PFSK-1 (cell line): ENCODE measurements around the gene CHRNG.

Experiments
- FOXP2 ChIP-seq: optimal IDR thresholded peaks from 2 replicates; pipeline ENCODE3; 2011; ENCODE audit warnings: borderline replicate concordance, control low read depth, inconsistent platforms; ENCODE audit not compliant: insufficient read depth; ENCODE audit errors: extremely low read length, extremely low read depth
- POLR2AphosphoS5 ChIP-seq: IDR thresholded peaks from 2 replicates; pipeline ENCODE4 v1.6.1; 2012; ENCODE audit warnings: low read depth, mild to moderate bottlenecking, control low read depth, low read length, moderate library complexity
- REST ChIP-seq, 2 experiments: IDR thresholded peaks; 2 replicates each; pipeline versions ENCODE4 v1.6.1 to v1.8.0; 2011 to 2012; ENCODE audit warnings: low read depth in 2 of 2, low read length in 2 of 2, control low read depth in 1 of 2, inconsistent platforms in 1 of 2, mild to moderate bottlenecking in 1 of 2, moderate library complexity in 1 of 2; ENCODE audit not compliant: insufficient read depth in 1 of 2
- SIN3A ChIP-seq: IDR thresholded peaks from 2 replicates; pipeline ENCODE4 v1.6.1; 2012; ENCODE audit warnings: mild to moderate bottlenecking, low read length, moderate library complexity, borderline replicate concordance; ENCODE audit not compliant: insufficient read depth
- TAF1 ChIP-seq: IDR thresholded peaks from 2 replicates; pipeline ENCODE4 v1.6.1; 2012; ENCODE audit warnings: low read length, control low read depth, borderline replicate concordance; ENCODE audit not compliant: insufficient read depth

The CHRNG gene

GRCh38 chr2:232501794-232502390 lies 37.6 kb upstream of the CHRNG start:
- TF ChIP-seq FOXP2 (no peak), SIN3A (no peak), REST (IDR thresholded peaks at IDR 0.05; ENCODE audit: insufficient read depth in 1 of 2, low read depth in 2 of 2, low read length in 2 of 2) (no peak), TAF1 (no peak), POLR2AphosphoS5 (no peak)

GRCh38 chr2:232502511-232502910 lies 37.0 kb upstream of the CHRNG start:
- no peak for TF ChIP-seq FOXP2
- no peak for TF ChIP-seq TAF1
- no peak for TF ChIP-seq REST (IDR thresholded peaks at IDR 0.05; ENCODE audit: insufficient read depth in 1 of 2, low read depth in 2 of 2, low read length in 2 of 2)
- TF ChIP-seq SIN3A = no peak
- TF ChIP-seq POLR2AphosphoS5 = no peak

GRCh38 chr2:232502911-232503808 lies 36.3 kb upstream of the CHRNG start:
- TF ChIP-seq FOXP2 (peak; percentile 11), REST (IDR thresholded peaks at IDR 0.05; ENCODE audit: insufficient read depth in 1 of 2, low read depth in 2 of 2, low read length in 2 of 2) (no peak)

- TF ChIP-seq POLR2AphosphoS5 (no peak), TAF1 (no peak), FOXP2 (no peak), REST (IDR thresholded peaks at IDR 0.05; ENCODE audit: insufficient read depth in 1 of 2, low read depth in 2 of 2, low read length in 2 of 2) (no peak), SIN3A (no peak)
These were observed 35.6 kb upstream of the CHRNG start for GRCh38 chr2:232503809-232504323.
